BE2C (cell line): Measurements from ENCODE around the gene SUGP2.
"Not testable (repeated sequence)": the region's sequence is repeated elsewhere in the genome, so short reads cannot be mapped to it uniquely, and the experiment has no call there.

Experiments used
- DNase-seq: peaks from one replicate; pipeline ENCODE4 v3.0.0-alpha.2; 2020
- H3K27me3 ChIP-seq: fragments of 250-450 bp; sonication (Bioruptor Pico); 2 replicates; pipeline ENCODE4 v1.5.1; 2020; ENCODE audit warnings: mild to moderate bottlenecking
- H3K36me3 ChIP-seq: fragments of 250-450 bp; sonication (Bioruptor Pico); 2 replicates; pipeline ENCODE4 v1.5.1; 2020; ENCODE audit warnings: mild to moderate bottlenecking
- H3K4me1 ChIP-seq: fragments of 250-450 bp; sonication (Bioruptor Pico); 2 replicates; pipeline ENCODE4 v1.5.1; 2020
- H3K4me3 ChIP-seq: 2 replicates; pipeline ENCODE4 v1.5.1; 2011; ENCODE audit warnings: low read depth, low read length
- H3K9me3 ChIP-seq: fragments of 250-450 bp; sonication (Bioruptor Pico); 2 replicates; pipeline ENCODE4 v1.5.1; 2020
- CTCF ChIP-seq: IDR thresholded peaks from 2 replicates; pipeline ENCODE4 v1.5.1; 2012; ENCODE audit warnings: mild to moderate bottlenecking, low read depth, low read length

SUGP2 gene

GRCh38 chr19:19031891-19032290, 1.4 kb downstream of the SUGP2 start:
- peaks cover 58% of the 10 kb centered on the region for H3K36me3 ChIP-seq

GRCh38 chr19:19028526-19028925, 4.8 kb downstream of the SUGP2 start:
- Histone ChIP-seq H3K36me3 (peaks cover 72% of the 10 kb centered on the region), H3K4me1 (no peaks in the 10 kb centered on the region), H3K9me3 (no peaks in the 10 kb centered on the region), H3K4me3 (no peak overlapping the region), H3K27me3 (no peaks in the 10 kb centered on the region)
- no peak for DNase-seq
- TF ChIP-seq CTCF, result no peak

More at GRCh38 chr19:19031891-19032290, 1.4 kb downstream of the SUGP2 start:
- Histone ChIP-seq H3K9me3 (no peaks in the 10 kb centered on the region), H3K4me1 (no peaks in the 10 kb centered on the region), H3K27me3 (no peaks in the 10 kb centered on the region), H3K4me3 (peak overlapping the region; percentile 89; the same call in 1 of the 2 replicates)
- no peak for TF ChIP-seq CTCF
- no peak for DNase-seq

GRCh38 chr19:19027228-19027627, 6.1 kb downstream of the SUGP2 start:
- Histone ChIP-seq H3K9me3 (no peaks in the 10 kb centered on the region), H3K4me1 (no peaks in the 10 kb centered on the region), H3K27me3 (no peaks in the 10 kb centered on the region), H3K4me3 (no peak overlapping the region), H3K36me3 (peaks cover 85% of the 10 kb centered on the region)
- no peak for DNase-seq
- no peak for TF ChIP-seq CTCF

GRCh38 chr19:19026299-19026971, 6.9 kb downstream of the SUGP2 start:
- Histone ChIP-seq H3K4me1 (no peaks in the 10 kb centered on the region), H3K9me3 (no peaks in the 10 kb centered on the region), H3K4me3 (no peak overlapping the region), H3K36me3 (peaks cover 86% of the 10 kb centered on the region), H3K27me3 (no peaks in the 10 kb centered on the region)
- TF ChIP-seq CTCF, result peak; percentile 13; the same call in 1 of the 2 replicates
- DNase-seq, result no peak

GRCh38 chr19:19025861-19026260, 7.5 kb downstream of the SUGP2 start:
- peaks cover 84% of the 10 kb centered on the region for H3K36me3 ChIP-seq
- H3K27me3 ChIP-seq, result no peaks in the 10 kb centered on the region
- no peak for DNase-seq
- no peaks in the 10 kb centered on the region for H3K9me3 ChIP-seq
- no peak for TF ChIP-seq CTCF
- no peak overlapping the region for H3K4me3 ChIP-seq
- no peaks in the 10 kb centered on the region for H3K4me1 ChIP-seq

- not testable (repeated sequence) for DNase-seq, H3K4me3 ChIP-seq, H3K9me3 ChIP-seq, H3K4me1 ChIP-seq, H3K27me3 ChIP-seq
- peaks cover 72% of the 10 kb centered on the region for H3K36me3 ChIP-seq
Measured at GRCh38 chr19:19023376-19023775, 9.9 kb downstream of the SUGP2 start.
